IMR-90 (cell line): Measurements from ENCODE around the gene WDFY2.

ENCODE experiments used
- CEBPB ChIP-seq: IDR thresholded peaks from 2 replicates; pipeline ENCODE4 v1.6.1; 2012; ENCODE audit warnings: low read depth, low read length, improper control_type of control experiment
- CTCF ChIP-seq: conservative IDR thresholded peaks from 2 replicates; pipeline ENCODE4 v1.5.1; 2012; ENCODE audit warnings: mild to moderate bottlenecking, low read depth, low read length, improper control_type of control experiment
- ELK1 ChIP-seq: fragments of 150-350 bp; IDR thresholded peaks from 2 replicates; pipeline ENCODE4 v1.6.1; 2016; ENCODE audit warnings: low read depth, mild to moderate bottlenecking, low read length, moderate library complexity, borderline replicate concordance
- FOS ChIP-seq: fragments of 150-350 bp; IDR thresholded peaks from 2 replicates; pipeline ENCODE4 v1.6.1; 2016; ENCODE audit warnings: low read depth, low read length
- MAFK ChIP-seq: IDR thresholded peaks from 2 replicates; pipeline ENCODE4 v1.6.1; 2012; ENCODE audit warnings: low read depth, low read length, improper control_type of control experiment
- MAZ ChIP-seq: IDR thresholded peaks from 2 replicates; pipeline ENCODE4 v1.6.1; 2012; ENCODE audit warnings: low read depth, mild to moderate bottlenecking, low read length, improper control_type of control experiment, moderate library complexity, borderline replicate concordance
- MXI1 ChIP-seq: IDR thresholded peaks from 2 replicates; pipeline ENCODE4 v1.6.1; 2012; ENCODE audit warnings: low read depth, mild to moderate bottlenecking, low read length, moderate library complexity, borderline replicate concordance
- POLR2A ChIP-seq: IDR thresholded peaks from 2 replicates; pipeline ENCODE4 v1.6.1; 2012; ENCODE audit warnings: mild to moderate bottlenecking, low read depth, low read length
- RAD21 ChIP-seq: IDR thresholded peaks from 2 replicates; pipeline ENCODE4 v1.6.1; 2012; ENCODE audit warnings: low read length, improper control_type of control experiment
- RCOR1 ChIP-seq: IDR thresholded peaks from 2 replicates; pipeline ENCODE4 v1.6.1; 2012; ENCODE audit warnings: mild to moderate bottlenecking, low read length, improper control_type of control experiment; ENCODE audit not compliant: insufficient replicate concordance
- RFX5 ChIP-seq: IDR thresholded peaks from 2 replicates; pipeline ENCODE4 v1.8.0; 2012; ENCODE audit warnings: low read depth, mild to moderate bottlenecking, low read length, moderate library complexity
- SMC3 ChIP-seq: fragments of 150-350 bp; IDR thresholded peaks from 2 replicates; pipeline ENCODE4 v1.6.1; 2016; ENCODE audit warnings: low read depth, mild to moderate bottlenecking, antibody characterized with exemption, low read length, moderate library complexity
- USF2 ChIP-seq: fragments of 150-350 bp; IDR thresholded peaks from 2 replicates; pipeline ENCODE4 v1.6.1; 2017; ENCODE audit warnings: mild to moderate bottlenecking, antibody characterized with exemption, low read length, low read depth

GRCh38 chr13:51738226-51738905, 154.1 kb downstream of the WDFY2 start:
- TF ChIP-seq RFX5, result no peak
- TF ChIP-seq CTCF, result no peak
- no peak for TF ChIP-seq CEBPB
- TF ChIP-seq MXI1, result no peak
- TF ChIP-seq POLR2A, result no peak
- no peak for TF ChIP-seq RCOR1
- TF ChIP-seq FOS, result no peak
- TF ChIP-seq USF2, result no peak
- TF ChIP-seq RAD21, result no peak
- TF ChIP-seq SMC3, result no peak
- no peak for TF ChIP-seq ELK1
- TF ChIP-seq MAZ, result no peak
- TF ChIP-seq MAFK, result no peak
